IPS-11a (cell line): Measurements from ENCODE around the gene MVK.

Experiments used
- H3K4me3 ChIP-seq: one replicate; pipeline ENCODE4 v1.5.1; 2013; ENCODE audit warnings: low read depth, low read length, control low read depth

MVK gene

DNA sequence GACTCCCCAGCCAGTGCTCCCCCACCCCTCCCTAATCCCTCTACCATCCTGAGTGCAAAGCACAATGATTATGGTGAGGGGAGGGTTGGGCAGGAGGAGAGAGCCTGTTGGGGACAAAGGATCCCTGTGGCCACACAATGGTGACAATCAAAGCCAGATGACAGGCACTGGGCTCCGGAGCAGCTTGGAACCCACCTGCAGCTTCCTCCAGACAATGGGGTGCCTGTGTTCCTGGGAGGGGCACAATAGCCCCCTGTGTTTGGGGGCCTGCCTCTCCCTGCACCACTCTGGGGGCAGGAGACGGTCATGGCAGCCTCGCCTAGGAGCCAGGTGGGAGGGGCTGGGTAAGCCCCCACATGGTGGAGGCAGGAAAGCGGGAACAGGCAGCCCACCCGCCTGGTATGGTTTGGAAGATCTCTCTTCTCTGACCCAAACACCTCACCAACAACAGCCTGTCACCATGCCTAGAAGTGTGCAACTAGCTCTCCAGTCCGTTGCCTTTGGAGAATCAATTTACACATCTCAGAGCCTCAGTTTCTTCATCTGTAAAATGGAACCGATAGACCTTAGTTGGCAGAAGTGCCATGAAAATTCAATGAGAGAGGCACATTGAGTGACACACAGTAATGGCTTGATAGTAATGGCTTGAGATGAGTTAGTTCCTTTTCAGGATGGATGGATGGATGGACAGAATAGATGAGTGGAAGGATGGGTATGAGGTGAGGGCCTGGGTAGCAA lies 53.0 kb downstream of the MVK start:
- no peak overlapping the region for H3K4me3 ChIP-seq

DNA sequence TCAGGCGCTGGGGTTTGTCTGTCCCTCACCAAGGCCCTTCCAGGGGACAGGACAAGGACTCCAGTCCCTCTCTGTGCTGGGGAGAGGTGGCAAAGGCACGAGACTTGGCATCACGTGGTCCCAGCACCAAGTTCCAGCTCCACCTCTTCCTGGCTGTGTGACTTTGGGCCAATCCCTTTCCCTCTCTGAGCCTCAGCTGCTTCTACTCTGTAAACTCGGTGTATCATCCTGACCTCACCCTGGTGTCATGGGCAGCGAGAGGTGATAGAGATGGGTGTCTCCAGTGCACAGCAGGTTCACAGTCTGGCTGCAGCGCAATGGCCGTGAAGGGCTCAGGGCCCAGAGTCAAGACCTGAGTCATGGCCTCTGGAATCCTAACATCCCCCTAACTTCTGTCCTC lies 54.0 kb downstream of the MVK start:
- H3K4me3 ChIP-seq = no peak overlapping the region

DNA sequence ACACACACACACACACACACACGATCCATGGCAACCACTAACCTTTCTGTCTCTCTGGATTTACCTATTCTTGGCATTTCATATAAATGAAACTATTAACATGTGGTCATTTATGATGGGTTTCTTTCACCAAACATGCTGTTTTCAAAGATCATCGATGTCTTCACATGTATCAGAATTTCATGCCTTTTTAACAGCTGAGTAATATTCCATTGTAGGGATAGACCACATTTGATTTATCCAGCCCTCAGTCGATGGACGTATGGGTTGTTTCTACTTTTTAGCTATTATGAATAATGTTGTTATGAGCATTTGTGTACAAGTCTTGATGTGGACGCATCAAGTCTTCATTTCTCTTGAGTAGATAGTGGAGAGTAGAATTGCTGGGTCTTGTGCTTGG lies 56.5 kb downstream of the MVK start:
- no peak overlapping the region for H3K4me3 ChIP-seq

DNA sequence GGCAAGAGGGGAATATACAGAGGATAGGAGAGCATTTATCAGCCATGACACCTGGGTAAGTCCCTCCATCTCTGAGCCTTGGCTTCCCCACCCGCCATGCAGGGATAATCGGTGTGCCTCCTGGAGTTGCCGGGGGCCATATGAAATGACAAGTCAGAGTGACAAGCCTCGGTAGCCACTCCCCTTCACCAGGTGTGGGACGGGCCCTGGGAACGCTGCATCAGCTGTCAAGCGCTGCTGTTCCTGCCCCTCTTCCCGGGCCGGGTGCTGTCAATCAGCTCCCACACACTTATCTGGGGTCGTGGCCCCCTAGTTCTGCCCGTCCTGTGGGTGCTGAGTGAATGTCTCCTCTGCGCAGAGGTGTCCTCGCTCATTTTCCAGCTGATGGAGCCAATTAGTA lies 57.2 kb downstream of the MVK start:
- no peak overlapping the region for H3K4me3 ChIP-seq

DNA sequence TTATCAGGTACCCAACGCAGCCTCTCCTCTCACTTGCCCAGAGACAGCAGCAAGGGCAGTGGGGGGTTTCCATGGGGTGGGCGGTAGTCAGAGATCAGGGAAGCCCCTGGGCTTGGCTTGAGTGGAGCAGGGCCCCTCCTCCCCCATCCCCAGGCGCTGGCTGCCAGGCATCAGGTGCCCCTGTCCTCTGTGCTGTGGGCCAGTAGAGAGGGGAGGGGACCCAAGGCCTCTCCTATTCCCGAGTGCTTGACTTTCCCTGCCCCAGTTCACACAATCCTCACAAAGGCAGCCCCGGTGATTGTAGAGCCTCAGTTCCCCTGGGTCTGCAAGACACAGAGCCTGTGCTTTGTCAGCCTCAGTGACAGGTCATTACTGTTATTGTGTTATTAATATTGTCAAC lies 57.7 kb downstream of the MVK start:
- H3K4me3 ChIP-seq = no peak overlapping the region

DNA sequence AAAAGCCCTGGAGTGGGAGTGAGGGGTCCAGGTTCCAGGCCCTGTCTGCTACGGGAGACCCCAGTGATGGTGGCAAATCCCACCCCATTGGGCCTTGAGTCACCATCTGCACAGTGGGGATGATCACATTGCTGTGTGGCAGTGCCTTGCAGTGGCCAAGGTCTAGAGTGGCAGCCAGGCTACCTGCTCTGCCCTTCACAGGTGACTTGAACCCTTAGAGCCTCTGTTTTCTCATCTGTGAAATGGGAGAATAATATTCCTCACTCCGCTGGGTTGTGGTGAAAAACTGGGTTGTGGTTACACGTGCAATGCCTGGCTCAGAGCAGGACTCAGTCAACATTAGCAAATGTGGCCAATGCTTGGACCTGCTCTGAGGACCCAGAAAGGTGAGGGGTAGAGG lies 58.2 kb downstream of the MVK start:
- no peak overlapping the region for H3K4me3 ChIP-seq

DNA sequence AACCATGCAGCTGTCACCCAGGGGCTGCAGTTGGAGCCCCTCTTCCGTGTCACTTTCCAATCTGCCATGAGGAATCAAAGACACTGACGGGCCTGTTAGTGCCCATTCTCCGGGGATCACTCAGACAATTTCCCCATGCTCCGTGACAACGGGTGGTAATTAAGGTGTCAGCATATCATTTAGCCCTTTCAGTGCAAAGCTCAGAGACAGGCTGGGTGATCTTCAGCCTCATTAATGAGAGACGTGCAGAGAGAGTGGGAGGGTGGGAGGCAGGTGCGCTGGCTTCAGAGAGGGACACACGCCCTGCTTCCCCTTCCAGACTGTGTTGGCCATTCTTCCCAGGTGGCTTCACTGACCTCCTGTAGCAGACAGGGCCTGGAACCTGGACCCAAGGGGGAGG lies 58.7 kb downstream of the MVK start:
- H3K4me3 ChIP-seq = no peak overlapping the region

DNA sequence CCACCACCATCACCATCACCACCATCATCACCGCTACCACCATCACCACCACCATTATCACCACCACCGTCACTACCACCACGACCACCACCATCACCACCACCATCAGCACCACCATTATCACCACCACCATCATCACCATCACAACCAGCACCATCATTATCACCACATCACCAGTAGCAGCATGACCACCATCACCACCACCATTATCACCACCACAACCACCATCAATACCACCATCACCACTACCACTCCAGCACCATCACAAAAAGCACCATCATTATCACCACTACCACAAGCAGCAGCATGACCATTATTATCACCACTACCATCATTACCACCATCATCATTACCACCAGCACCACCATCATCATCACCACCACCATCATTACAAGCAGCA lies 62.1 kb downstream of the MVK start:
- H3K4me3 ChIP-seq = no peak overlapping the region

DNA sequence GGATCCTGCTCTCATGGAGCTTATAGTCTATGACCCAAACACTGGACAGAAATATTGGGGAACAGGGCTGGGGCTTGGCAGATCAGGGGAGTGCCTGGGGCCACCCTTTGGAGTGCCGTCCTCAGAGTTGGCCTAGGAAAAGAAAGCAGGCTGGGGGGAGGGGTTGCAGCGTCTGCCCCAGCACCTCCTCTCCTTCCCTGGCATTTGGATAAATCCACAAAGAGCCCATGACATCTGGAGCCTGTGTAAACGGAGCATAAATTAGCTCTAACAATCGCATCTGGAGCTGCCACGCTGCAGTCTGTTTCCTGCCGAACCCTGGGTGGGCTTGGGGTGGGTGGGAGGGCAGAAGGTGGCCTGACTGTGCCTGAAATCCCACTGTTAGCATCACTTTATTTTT lies 63.8 kb downstream of the MVK start:
- no peak overlapping the region for H3K4me3 ChIP-seq

DNA sequence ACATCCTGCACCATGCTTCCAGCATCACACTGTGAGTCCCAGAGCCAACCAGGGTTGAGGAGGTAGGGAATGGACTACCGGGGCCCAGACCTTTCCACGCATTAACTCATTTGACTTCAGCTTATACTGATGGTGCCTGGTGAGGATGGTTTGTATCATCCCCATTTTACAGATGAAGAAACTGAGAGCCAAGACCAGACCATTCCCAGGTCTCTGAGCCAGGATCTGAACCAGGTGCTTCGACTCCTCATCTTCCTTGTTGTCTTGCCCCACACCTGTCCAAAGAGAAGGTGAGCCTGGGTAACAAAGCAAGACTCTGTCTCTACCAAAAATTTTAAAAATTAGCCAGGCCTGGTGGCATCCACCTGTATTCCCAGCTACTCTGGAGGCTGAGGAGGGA lies 64.4 kb downstream of the MVK start:
- no peak overlapping the region for H3K4me3 ChIP-seq

DNA sequence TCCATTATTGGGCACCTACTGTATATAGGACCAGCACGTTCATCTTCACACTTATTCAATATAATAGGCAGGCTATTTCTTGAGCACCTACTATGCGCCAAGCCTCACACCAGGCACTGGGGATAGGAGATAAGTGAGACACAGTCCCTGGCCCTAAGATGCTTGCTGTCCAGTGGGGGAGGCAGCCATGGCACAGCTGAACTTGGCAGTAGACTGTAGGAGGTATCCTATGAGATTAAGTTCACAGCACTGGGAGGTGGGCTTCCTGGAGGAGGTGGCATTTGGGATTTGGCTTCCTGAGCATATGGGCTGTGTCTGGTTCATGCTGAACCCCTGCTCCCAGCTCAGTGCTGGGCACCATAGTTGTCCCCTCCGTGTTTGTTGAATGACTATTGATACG lies 65.1 kb downstream of the MVK start:
- H3K4me3 ChIP-seq = no peak overlapping the region

DNA sequence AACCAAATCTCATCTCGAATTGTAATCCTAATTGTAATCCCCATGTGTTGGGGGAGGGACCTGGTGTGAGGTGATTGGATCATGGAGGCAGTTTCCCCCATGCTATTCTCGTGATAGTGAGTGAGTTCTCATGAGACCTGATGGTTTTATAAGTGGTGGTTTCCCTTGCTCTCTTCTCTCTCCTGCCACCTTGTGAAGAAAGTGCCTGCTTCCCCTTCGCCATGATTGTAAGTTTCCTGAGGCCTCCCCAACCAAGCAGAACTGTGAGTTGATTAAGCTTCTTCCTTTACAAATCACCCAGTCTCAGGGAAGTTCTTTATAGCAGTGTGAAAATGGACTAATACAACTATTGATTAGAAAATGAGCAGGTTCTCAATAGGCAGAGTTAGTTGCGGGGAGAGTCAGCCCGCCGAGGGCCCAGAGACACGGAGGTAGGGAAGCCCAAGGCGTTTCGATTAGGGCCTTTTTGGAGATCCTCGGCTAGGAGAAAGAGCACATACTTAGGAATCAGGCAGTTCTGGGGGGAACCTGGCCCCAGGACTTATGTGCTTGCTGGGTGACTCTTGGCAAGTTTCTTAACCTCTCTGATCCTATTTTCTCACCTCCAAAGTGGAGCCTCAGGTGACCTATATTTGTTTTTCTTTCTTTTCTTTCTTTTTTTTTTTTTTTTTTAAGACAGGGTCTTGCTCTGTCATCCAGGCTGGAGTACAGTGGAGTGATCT lies 65.7 kb downstream of the MVK start:
- H3K4me3 ChIP-seq = no peak overlapping the region

DNA sequence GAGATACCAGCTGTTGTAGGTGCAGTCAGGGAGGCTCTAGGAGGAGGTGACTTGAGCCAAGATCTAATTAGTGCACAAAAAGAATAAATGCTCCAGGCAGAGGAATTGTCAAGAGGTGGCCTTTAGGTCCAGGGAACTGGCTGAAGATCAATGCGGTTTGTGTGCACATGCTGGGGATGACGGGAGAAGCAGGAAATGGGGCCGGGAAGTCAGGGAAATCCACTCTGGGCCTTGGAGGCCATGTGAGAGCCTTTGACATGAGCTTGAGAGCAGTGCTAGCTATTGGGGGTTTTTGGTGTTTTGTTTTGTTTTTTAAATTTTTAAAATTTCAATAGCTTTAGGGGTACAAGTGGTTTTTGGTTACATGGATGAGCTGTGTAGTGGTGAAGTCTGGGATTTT lies 67.4 kb downstream of the MVK start:
- no peak overlapping the region for H3K4me3 ChIP-seq

DNA sequence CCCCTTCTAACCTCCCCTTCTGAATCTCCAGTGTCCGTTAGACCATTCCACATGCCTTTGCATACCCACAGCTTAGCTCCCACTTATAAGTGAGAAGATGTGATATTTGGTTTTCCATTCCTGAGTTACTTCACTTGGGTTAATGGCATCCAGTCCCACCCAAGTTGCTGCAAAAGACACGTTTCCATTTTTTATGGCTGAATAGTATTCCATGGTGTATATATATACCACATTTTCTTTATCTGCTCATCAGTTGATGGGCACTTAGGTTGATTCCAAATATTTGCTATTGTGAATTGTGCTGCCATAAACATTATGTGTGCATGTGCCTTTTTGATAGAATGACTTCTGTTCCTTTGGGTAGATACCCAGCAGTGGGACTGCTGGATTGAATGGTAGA lies 67.8 kb downstream of the MVK start:
- no peak overlapping the region for H3K4me3 ChIP-seq

DNA sequence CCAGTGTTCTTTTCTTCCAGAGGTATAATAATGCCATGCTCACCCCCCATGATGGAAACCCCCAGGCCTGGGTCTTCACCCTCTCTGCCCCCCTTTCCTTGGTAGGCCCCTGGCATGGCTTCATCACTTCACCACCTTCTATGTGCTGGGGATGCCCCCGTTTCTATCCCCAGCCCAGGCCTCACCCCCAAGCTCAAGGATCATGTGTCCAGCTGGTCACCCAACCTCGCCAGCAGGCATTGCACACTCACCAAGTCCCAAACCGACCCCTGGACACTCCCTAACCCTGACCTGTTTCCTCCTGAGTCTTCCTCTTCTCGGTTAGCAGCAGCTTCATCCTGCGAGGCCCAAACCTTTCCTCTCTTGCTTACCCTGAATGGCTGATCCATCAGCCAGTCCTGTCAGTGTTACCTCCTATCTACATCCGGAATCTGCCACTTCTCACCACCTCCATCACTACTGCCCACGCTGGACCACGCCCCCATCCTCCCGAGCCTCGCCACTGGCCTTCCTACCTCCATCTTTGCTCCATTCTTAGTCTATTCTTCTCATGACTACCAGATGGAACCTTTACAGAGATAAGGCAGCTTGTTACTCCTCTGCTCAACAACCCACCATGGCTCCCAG lies 69.0 kb downstream of the MVK start:
- no peak overlapping the region for H3K4me3 ChIP-seq

DNA sequence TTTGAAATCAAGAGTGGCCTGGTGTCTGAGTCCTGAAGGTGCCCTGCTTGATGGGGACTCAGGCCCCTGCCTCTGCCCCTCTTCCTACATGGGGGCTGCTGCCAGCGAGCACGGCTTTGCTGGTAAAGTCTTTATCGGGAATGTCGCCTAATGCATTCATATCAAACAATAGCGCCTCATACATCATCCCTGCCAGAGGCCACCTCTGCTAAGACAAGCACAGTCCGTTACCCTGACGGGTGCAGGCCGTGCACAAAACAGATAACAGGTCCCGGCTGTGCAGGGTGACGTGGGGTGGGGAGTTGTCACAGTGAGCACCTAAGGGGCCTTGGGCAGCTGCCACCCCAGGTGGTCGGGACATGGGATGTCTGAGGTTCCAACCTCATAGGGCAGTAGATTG lies 71.6 kb downstream of the MVK start:
- H3K4me3 ChIP-seq = no peak overlapping the region

DNA sequence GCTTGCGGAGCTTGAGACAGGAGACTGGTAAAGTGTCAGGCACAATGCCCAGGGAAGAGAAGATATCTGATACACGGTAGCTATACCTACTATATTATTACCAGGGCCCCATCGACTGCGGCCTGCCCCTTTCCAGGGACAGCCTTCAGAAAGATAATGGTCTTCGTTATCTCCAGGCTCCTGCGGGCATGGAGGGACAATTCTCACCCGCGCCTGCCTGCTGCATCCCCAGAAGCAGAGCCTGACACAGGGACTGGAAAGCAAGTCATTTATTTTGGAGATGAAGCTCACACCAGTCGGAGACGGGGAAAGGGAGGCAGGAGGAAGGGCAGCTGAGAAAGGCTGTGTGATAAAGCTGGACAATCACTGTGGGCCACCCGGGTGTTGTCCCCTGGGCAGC lies 72.1 kb downstream of the MVK start:
- no peak overlapping the region for H3K4me3 ChIP-seq
